ENCODE measurements around the gene CHTF8. TPM values are rescaled to one million over a fixed set of nuclear protein-coding genes. Genes with fewer than 3 reads are reported as not detected.

The CHTF8 gene
- total and polyA plus RNA-seq, 12 donors: 17.2 to 80.6 (median 53.6) TPM

DNA sequence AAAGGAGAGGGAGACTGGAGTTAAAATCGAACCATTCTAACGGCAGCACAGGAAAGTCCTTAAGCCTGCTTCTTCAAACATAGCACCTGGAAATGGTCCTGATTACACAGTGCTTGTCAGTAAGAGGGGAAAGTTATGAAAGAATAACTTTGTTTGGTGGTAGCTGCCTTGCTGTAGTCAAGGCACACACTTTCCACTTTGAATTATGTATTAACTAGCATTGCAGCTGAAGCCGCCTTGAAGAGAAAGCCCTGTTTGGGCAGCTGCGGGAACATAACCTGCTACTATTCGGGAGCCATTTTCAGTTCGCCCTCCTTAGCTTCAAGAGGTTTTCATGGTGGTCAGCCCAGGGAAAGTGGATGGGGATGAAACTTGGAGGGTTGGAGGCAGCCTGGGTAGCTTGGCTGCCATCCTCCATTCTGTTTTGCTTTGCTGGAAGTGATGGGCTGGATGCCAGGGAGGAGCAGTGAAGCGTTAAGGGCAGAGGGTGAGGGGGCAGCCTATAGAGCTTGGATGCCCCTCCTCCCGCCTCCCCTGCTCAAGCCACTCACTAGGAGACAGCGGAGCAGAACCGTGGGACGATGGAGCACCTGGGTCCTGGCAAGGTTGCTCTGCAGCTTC lies 32.2 kb downstream of the CHTF8 start:
- TF ChIP-seq, protein P1, sequence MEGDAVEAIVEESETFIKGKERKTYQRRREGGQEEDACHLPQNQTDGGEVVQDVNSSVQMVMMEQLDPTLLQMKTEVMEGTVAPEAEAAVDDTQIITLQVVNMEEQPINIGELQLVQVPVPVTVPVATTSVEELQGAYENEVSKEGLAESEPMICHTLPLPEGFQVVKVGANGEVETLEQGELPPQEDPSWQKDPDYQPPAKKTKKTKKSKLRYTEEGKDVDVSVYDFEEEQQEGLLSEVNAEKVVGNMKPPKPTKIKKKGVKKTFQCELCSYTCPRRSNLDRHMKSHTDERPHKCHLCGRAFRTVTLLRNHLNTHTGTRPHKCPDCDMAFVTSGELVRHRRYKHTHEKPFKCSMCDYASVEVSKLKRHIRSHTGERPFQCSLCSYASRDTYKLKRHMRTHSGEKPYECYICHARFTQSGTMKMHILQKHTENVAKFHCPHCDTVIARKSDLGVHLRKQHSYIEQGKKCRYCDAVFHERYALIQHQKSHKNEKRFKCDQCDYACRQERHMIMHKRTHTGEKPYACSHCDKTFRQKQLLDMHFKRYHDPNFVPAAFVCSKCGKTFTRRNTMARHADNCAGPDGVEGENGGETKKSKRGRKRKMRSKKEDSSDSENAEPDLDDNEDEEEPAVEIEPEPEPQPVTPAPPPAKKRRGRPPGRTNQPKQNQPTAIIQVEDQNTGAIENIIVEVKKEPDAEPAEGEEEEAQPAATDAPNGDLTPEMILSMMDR (IDR thresholded peaks at IDR 0.05): no peak
- Histone ChIP-seq H3K27ac (no peak overlapping the region), H3K27me3 (peaks cover 0 to 11% (median 0%) of the 10 kb centered on the region in 7 donors), H3K9me3 (no peaks in the 10 kb centered on the region), H3K4me3 (no peak overlapping the region), H3K4me1 (peaks cover 0 to 11% (median 3%) of the 10 kb centered on the region in 9 donors), H3K36me3 (no peaks in the 10 kb centered on the region)
- intact Hi-C loops (cut with DNase I): loop anchor here in 1 of 10 donors (10.0 kb wide), 1 partner anchor 105 kb away; no protein-coding TSS in a partner anchor
- DNase-seq (no peak), ATAC-seq (no peak)
- WGBS, 2 donors: 65 to 72% methylated on average over 11 of the region's 11 CpGs

DNA sequence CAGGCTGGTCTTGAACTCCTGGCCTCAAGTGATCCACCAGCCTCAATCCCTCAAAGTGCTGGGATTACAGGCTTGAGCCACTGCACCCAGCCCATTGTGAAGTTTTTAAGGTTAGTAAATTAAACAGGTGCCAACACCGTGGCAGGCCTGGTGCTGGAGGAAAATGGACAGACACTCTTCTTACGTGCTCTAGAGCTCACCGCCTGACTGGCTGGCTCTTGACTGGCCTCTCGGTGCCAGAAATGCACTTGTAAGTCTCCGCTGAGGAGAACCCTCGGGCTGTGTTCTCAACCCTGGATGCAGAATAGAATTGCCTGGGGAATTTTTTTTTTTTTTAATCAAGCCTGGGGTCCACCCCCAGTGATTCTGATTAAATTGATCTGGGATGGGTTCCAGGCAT lies 37.2 kb downstream of the CHTF8 start:
- intact Hi-C loops (cut with DNase I): no loop called here
- H3K4me1 ChIP-seq: peaks cover 0 to 18% (median 0%) of the 10 kb centered on the region in 9 donors

DNA sequence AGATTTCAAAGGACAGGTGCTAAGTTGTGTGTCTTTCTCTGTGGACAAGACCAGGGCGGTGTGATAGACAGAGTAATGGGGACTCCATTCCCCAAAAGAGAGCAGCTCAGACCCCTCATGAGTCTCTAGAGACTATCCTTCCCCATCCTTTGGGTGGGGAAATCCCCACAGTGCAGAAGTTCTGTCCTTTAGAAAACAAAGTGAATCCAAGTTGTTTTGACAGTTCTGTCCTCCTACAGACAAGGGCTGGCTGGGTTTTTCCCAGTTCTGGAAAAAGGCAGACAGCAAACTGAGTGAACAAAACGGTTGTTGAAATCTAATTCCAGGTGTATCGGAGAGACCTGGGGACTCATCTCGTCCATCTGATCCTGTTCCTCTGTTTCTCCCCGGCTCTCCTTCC lies 37.9 kb downstream of the CHTF8 start:
- DNase-seq (no peak), ATAC-seq (no peak)
- H3K4me1 ChIP-seq: peaks cover 0 to 22% (median 6%) of the 10 kb centered on the region in 9 donors
- H3K9me3 ChIP-seq: no peaks in the 10 kb centered on the region
- 68 to 73% methylated on average over 5 of the region's 5 CpGs for WGBS, 2 donors
- H3K4me3 ChIP-seq: no peak overlapping the region
- intact Hi-C loops (cut with DNase I): no loop called here
- TF ChIP-seq, protein P1 (IDR thresholded peaks at IDR 0.05): no peak
- H3K36me3 ChIP-seq: no peaks in the 10 kb centered on the region
- peaks cover 0 to 7% (median 0%) of the 10 kb centered on the region in 7 donors for H3K27me3 ChIP-seq
- no peak overlapping the region for H3K27ac ChIP-seq

More for the DNA sequence above, 37.2 kb downstream of the CHTF8 start:
- ATAC-seq: peak in 3 of 8 donors; percentile 30 to 57 (median 49)
- Histone ChIP-seq H3K4me3 (no peak overlapping the region), H3K36me3 (no peaks in the 10 kb centered on the region), H3K9me3 (no peaks in the 10 kb centered on the region), H3K27ac (no peak overlapping the region), H3K27me3 (peaks cover 0 to 7% (median 0%) of the 10 kb centered on the region in 7 donors)
- TF ChIP-seq, protein P1 (IDR thresholded peaks at IDR 0.05): no peak
- 61 to 73% methylated on average over 6 of the region's 6 CpGs for WGBS, 2 donors
- DNase-seq: no peak

DNA sequence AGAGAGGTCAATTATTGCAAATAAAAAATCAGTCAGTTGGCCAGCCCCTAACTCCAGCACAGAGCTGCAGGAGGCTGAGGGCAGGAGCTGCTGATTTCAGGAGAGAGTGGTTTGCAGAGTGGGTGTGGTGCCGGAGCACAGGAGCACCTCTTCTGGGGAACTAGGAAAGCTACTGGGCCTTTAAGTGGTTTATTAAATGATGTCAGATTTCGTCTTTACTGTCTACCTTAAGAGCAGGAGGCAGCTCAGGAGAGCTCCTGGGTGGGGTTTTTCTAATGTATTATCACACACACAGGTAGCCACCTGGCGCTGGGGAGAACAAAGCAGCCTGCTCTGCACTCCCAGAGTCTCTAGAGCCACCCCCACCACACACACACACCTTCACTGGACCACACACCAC lies 38.4 kb downstream of the CHTF8 start:
- Histone ChIP-seq H3K9me3 (no peaks in the 10 kb centered on the region), H3K27ac (no peak overlapping the region), H3K4me1 (peaks cover 0 to 28% (median 10%) of the 10 kb centered on the region in 9 donors), H3K4me3 (no peak overlapping the region), H3K36me3 (no peaks in the 10 kb centered on the region), H3K27me3 (peaks cover 0 to 7% (median 0%) of the 10 kb centered on the region in 7 donors)
- DNase-seq (no peak), ATAC-seq (no peak)
- 73 to 76% methylated on average over 3 of the region's 3 CpGs for WGBS, 2 donors
- TF ChIP-seq, protein P1 (IDR thresholded peaks at IDR 0.05): no peak
- intact Hi-C loops (cut with DNase I): no loop called here
